GM21390 (cell line): ENCODE data around the gene JMJD1C.
A peak's percentile ranks its signal among the peaks of the same experiment; 100 is the strongest.
"Not testable (repeated sequence)": the region's sequence is repeated elsewhere in the genome, so short reads cannot be mapped to it uniquely, and the experiment has no call there.

Source experiments
- ATAC-seq: cut with Tn5 transposase; IDR thresholded peaks from one replicate; pipeline ENCODE4 v1.9.1; 2021; ENCODE audit not compliant: unreplicated experiment

JMJD1C gene

GRCh38 chr10:63308628-63309027 lies 157.1 kb downstream of the JMJD1C start:
- no peak for ATAC-seq

- ATAC-seq: no peak
Measured at GRCh38 chr10:63304146-63304545, 161.6 kb downstream of the JMJD1C start.

GRCh38 chr10:63300801-63301200 lies 165.0 kb downstream of the JMJD1C start:
- no peak for ATAC-seq

GRCh38 chr10:63297941-63298340 lies 167.8 kb downstream of the JMJD1C start:
- no peak for ATAC-seq

GRCh38 chr10:63294781-63295180 lies 171.0 kb downstream of the JMJD1C start:
- no peak for ATAC-seq

- ATAC-seq: not testable (repeated sequence)
Measured at GRCh38 chr10:63292847-63293246, 172.9 kb downstream of the JMJD1C start.

GRCh38 chr10:63288170-63288569 lies 177.6 kb downstream of the JMJD1C start:
- no peak for ATAC-seq

GRCh38 chr10:63286754-63287264 lies 179.0 kb downstream of the JMJD1C start:
- peak; percentile 83 for ATAC-seq

GRCh38 chr10:63286340-63286739 lies 179.4 kb downstream of the JMJD1C start:
- peak; percentile 50 for ATAC-seq

- ATAC-seq: not testable (repeated sequence)
Measured at GRCh38 chr10:63283901-63284300, 181.9 kb downstream of the JMJD1C start.

- no peak for ATAC-seq
Measured at GRCh38 chr10:63283093-63283492, 182.7 kb downstream of the JMJD1C start.

GRCh38 chr10:63281967-63282366 lies 183.8 kb downstream of the JMJD1C start:
- ATAC-seq: no peak

- ATAC-seq: no peak
Measured at GRCh38 chr10:63280386-63280785, 185.4 kb downstream of the JMJD1C start.

- no peak for ATAC-seq
Measured at GRCh38 chr10:63275094-63275493, 190.7 kb downstream of the JMJD1C start.

GRCh38 chr10:63273577-63273976 lies 192.2 kb downstream of the JMJD1C start:
- no peak for ATAC-seq

- ATAC-seq: peak; percentile 91
Measured at GRCh38 chr10:63268798-63269503, 196.8 kb downstream of the JMJD1C start.

- ATAC-seq: no peak
Measured at GRCh38 chr10:63268149-63268797, 197.5 kb downstream of the JMJD1C start.

- ATAC-seq: peak; percentile 23
Measured at GRCh38 chr10:63267414-63268148, 198.2 kb downstream of the JMJD1C start.

- no peak for ATAC-seq
Measured at GRCh38 chr10:63266391-63267316, 199.1 kb downstream of the JMJD1C start.

- ATAC-seq: no peak
Measured at GRCh38 chr10:63265683-63266235, 200.0 kb downstream of the JMJD1C start.
